Activated naive CD8-positive, alpha-beta T cell treated with anti-CD3 and anti-CD28 coated beads, Interleukin-2, amount 10 ng/mL, durations not matched to agents 7 days and 5 days (primary cell): Measurements from ENCODE around the gene TPRG1L. TPM values are rescaled to one million over a fixed set of nuclear protein-coding genes. Genes with fewer than 3 reads are reported as not detected.

ENCODE experiments used
- ATAC-seq: fragments of 150-1000 bp; cut with Tn5 transposase; one replicate; pipeline ENCODE4 v1.10.0; 2021; ENCODE audit warnings: low read depth, moderate library complexity
- POLR2A ChIA-PET: fragments of 350-600 bp; sonication (Branson Sonifier 250); formaldehyde crosslinking; loops from one replicate; lab custom pipeline; 2021; ENCODE audit warnings: antibody characterized with exemption; lab: Charles Lee
- DNase-seq: peaks from one replicate; pipeline ENCODE4 v3.0.0; 2021
- H3K27ac Mint-ChIP-seq: one replicate; pipeline ENCODE4 v1.8.0; 2022; ENCODE audit warnings: mild to moderate bottlenecking, mixed read lengths
- H3K27me3 Mint-ChIP-seq: one replicate; pipeline ENCODE4 v1.8.0; 2022; ENCODE audit warnings: mild to moderate bottlenecking, moderate library complexity, mixed read lengths
- H3K36me3 Mint-ChIP-seq: one replicate; pipeline ENCODE4 v1.8.0; 2021; ENCODE audit warnings: mild to moderate bottlenecking, mixed read lengths
- H3K4me1 Mint-ChIP-seq: one replicate; pipeline ENCODE4 v1.8.0; 2021; ENCODE audit warnings: mixed read lengths
- H3K4me3 Mint-ChIP-seq: one replicate; pipeline ENCODE4 v1.8.0; 2022; ENCODE audit warnings: mild to moderate bottlenecking, moderate library complexity, mixed read lengths
- H3K9me3 Mint-ChIP-seq: one replicate; pipeline ENCODE4 v1.8.0; 2021; ENCODE audit warnings: mixed read lengths
- total RNA-seq, 2 experiments: library from RNA; stranded (reverse); gene quantifications; one replicate each; pipeline ENCODE4 v1.2.3, GENCODE V29; 2021

Gene TPRG1L
- total RNA-seq, 2 experiments from 2014 or later: 23.8 to 29.4 TPM

GRCh38 chr1:3632298-3632697, 7.5 kb downstream of the TPRG1L start:
- peaks cover 1% of the 10 kb centered on the region for H3K4me1 Mint-ChIP-seq
- no peak overlapping the region for H3K27ac Mint-ChIP-seq
- H3K4me3 Mint-ChIP-seq: no peak overlapping the region
- DNase-seq (no peak), ATAC-seq (no peak)
- no peaks in the 10 kb centered on the region for H3K9me3 Mint-ChIP-seq
- H3K36me3 Mint-ChIP-seq: peaks cover 3% of the 10 kb centered on the region
- POLR2A ChIA-PET: no interaction called here
- no peaks in the 10 kb centered on the region for H3K27me3 Mint-ChIP-seq

- H3K4me3 Mint-ChIP-seq: no peak overlapping the region
- no peaks in the 10 kb centered on the region for H3K4me1 Mint-ChIP-seq
- POLR2A ChIA-PET: no interaction called here
- H3K9me3 Mint-ChIP-seq: no peaks in the 10 kb centered on the region
- H3K27me3 Mint-ChIP-seq: no peaks in the 10 kb centered on the region
- no peak for DNase-seq
- no peak for ATAC-seq
- H3K27ac Mint-ChIP-seq: no peak overlapping the region
- H3K36me3 Mint-ChIP-seq: peaks cover 3% of the 10 kb centered on the region
These were observed 8.0 kb downstream of the TPRG1L start for GRCh38 chr1:3632716-3633343.

DNA sequence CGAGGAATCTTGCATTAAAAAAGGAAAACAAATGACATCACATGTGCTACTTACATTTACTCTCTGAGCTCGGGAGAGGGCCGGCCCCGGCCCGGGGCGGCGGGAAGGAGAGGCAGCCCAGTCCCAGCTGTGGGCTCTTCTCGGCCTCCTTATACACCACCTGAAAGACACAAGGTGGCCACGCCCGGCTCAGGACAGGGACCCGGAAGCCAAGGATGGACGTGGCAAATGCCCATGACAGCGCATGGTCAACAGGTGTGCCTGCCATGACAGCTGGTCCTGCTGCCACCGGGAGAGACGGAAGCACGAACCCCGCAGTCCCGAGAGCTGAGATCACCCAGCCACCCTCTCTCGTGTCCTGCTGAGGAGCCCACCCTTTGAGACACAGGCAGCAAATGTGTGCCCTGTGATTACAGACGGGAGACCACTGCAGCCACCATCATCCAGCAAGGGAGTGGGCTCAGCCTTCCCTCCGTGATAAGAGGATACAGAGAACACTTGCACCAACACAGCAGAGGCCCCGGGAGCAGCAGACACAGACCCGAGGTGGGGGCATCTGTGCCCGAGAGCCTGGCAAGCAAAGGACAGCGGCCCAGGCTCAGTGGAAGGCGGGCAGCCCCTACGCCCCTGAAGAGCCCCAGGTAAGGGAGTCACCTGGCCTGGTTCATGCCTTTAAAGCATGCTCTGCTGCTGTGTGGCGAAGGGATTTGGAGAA, 8.7 kb downstream of the TPRG1L start:
- POLR2A ChIA-PET: no interaction called here
- ATAC-seq: no peak
- no peaks in the 10 kb centered on the region for H3K4me1 Mint-ChIP-seq
- H3K36me3 Mint-ChIP-seq: peaks cover 3% of the 10 kb centered on the region
- H3K4me3 Mint-ChIP-seq: no peak overlapping the region
- DNase-seq: no peak
- H3K9me3 Mint-ChIP-seq: no peaks in the 10 kb centered on the region
- H3K27me3 Mint-ChIP-seq: no peaks in the 10 kb centered on the region
- no peak overlapping the region for H3K27ac Mint-ChIP-seq

DNA sequence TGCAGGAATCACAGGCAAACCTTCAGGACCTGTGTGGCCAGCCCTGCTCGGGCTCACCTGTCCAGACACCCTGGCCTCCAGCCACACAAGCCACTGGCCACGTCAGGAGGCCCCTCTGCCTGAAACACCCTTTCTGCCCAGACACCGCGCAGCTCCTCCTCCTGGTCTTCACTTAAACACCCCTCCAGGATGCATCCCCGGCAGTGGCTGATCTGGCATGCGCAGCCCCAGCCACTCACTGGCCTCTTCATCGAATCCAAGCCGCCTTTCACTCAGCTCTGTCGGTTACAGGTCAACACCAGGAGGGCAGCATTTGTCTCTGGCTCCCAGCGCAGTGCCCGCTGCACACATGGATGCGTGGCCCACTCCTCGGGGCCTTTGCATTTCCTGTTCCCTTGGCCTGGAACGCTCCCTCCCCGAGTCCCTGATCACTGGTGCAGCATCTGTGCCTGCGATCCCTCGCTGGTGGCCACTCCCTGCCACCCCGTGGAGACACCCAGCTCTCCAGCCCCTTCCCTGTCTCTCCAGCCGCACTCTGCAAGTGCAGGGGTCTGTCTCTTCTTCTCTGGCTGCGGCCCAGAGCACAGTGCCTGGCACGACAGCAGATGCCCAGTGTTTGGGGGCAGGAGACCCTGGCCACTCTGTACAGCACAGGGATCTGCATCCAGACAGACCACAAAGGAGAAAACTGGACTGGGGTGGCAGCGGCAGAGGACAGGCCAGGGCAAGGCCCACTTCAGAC, 9.4 kb downstream of the TPRG1L start:
- Mint-ChIP-seq H3K4me3 (no peak overlapping the region), H3K9me3 (no peaks in the 10 kb centered on the region), H3K27me3 (no peaks in the 10 kb centered on the region), H3K36me3 (peaks cover 3% of the 10 kb centered on the region), H3K4me1 (no peaks in the 10 kb centered on the region), H3K27ac (peak overlapping the region; percentile 12)
- ATAC-seq: no peak
- no peak for DNase-seq
- POLR2A ChIA-PET: no interaction called here

DNA sequence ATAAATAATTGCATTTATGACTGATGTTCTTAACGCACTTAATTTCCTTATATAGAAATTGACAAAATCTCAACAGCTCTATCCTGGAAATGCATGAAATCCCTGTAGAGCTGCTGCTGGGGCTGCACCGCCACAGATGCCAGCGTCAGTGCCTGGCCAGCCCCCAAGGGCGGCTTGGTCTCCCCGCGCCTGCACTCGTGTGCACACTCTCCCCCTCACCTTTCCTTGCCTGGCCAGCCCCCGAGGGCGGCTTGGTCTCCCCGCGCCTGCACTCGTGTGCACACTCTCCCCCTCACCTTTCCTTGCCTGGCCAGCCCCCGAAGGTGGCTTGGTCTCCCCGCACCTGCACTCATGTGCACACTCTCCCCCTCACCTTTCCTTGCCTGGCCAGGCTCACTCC, 11.3 kb downstream of the TPRG1L start:
- Mint-ChIP-seq H3K27ac (no peak overlapping the region), H3K27me3 (no peaks in the 10 kb centered on the region)

DNA sequence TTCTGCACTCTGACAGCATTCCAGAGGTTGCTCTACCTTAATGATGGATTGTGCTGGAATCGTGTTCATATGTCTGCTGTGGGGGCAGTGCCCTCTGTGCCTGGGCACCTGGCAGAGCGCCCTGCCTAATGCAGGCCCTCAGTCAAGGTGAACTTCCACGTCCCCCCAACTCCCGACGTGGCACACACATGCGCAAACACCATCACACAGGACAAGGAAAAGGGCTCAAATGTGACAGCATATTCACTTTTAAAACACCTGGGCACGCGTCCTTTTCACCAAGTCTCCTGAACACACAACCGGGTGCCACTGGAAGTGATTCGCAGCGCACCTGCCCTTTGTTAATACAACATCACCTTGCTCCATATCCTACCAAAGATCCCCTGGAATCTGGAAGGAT, 11.7 kb downstream of the TPRG1L start:
- Mint-ChIP-seq H3K9me3 (no peaks in the 10 kb centered on the region), H3K4me1 (no peaks in the 10 kb centered on the region), H3K4me3 (no peak overlapping the region), H3K27me3 (no peaks in the 10 kb centered on the region), H3K27ac (no peak overlapping the region), H3K36me3 (peaks cover 3% of the 10 kb centered on the region)
- no peak for ATAC-seq
- DNase-seq: no peak
- POLR2A ChIA-PET: no interaction called here

More for the DNA sequence above, 11.3 kb downstream of the TPRG1L start:
- no peaks in the 10 kb centered on the region for H3K9me3 Mint-ChIP-seq
- peaks cover 3% of the 10 kb centered on the region for H3K36me3 Mint-ChIP-seq
- DNase-seq: no peak
- no peak overlapping the region for H3K4me3 Mint-ChIP-seq
- POLR2A ChIA-PET: no interaction called here
- no peaks in the 10 kb centered on the region for H3K4me1 Mint-ChIP-seq
- ATAC-seq: no peak

GRCh38 chr1:3638027-3638426, 13.2 kb downstream of the TPRG1L start:
- Mint-ChIP-seq H3K9me3 (no peaks in the 10 kb centered on the region), H3K4me1 (no peaks in the 10 kb centered on the region), H3K27me3 (no peaks in the 10 kb centered on the region), H3K27ac (no peak overlapping the region), H3K36me3 (peaks cover 3% of the 10 kb centered on the region), H3K4me3 (no peak overlapping the region)
- peak; percentile 19 for DNase-seq
- POLR2A ChIA-PET: no interaction called here
- no peak for ATAC-seq

GRCh38 chr1:3638676-3639075, 13.9 kb downstream of the TPRG1L start:
- peaks cover 3% of the 10 kb centered on the region for H3K36me3 Mint-ChIP-seq
- H3K9me3 Mint-ChIP-seq: no peaks in the 10 kb centered on the region
- ATAC-seq (no peak), DNase-seq (no peak)
- no peak overlapping the region for H3K27ac Mint-ChIP-seq
- no peaks in the 10 kb centered on the region for H3K4me1 Mint-ChIP-seq
- no peaks in the 10 kb centered on the region for H3K27me3 Mint-ChIP-seq
- POLR2A ChIA-PET: no interaction called here
- H3K4me3 Mint-ChIP-seq: no peak overlapping the region

GRCh38 chr1:3639397-3639911, 14.6 kb downstream of the TPRG1L start:
- Mint-ChIP-seq H3K36me3 (peaks cover 3% of the 10 kb centered on the region), H3K4me3 (no peak overlapping the region), H3K9me3 (no peaks in the 10 kb centered on the region), H3K27me3 (no peaks in the 10 kb centered on the region), H3K27ac (no peak overlapping the region), H3K4me1 (no peaks in the 10 kb centered on the region)
- POLR2A ChIA-PET: no interaction called here
- DNase-seq (no peak), ATAC-seq (no peak)

- Mint-ChIP-seq H3K4me1 (no peaks in the 10 kb centered on the region), H3K27me3 (no peaks in the 10 kb centered on the region), H3K4me3 (no peak overlapping the region), H3K27ac (no peak overlapping the region), H3K9me3 (no peaks in the 10 kb centered on the region), H3K36me3 (peaks cover 3% of the 10 kb centered on the region)
- ATAC-seq (no peak), DNase-seq (no peak)
- POLR2A ChIA-PET: no interaction called here
These were observed 15.5 kb downstream of the TPRG1L start for GRCh38 chr1:3640121-3640837.

DNA sequence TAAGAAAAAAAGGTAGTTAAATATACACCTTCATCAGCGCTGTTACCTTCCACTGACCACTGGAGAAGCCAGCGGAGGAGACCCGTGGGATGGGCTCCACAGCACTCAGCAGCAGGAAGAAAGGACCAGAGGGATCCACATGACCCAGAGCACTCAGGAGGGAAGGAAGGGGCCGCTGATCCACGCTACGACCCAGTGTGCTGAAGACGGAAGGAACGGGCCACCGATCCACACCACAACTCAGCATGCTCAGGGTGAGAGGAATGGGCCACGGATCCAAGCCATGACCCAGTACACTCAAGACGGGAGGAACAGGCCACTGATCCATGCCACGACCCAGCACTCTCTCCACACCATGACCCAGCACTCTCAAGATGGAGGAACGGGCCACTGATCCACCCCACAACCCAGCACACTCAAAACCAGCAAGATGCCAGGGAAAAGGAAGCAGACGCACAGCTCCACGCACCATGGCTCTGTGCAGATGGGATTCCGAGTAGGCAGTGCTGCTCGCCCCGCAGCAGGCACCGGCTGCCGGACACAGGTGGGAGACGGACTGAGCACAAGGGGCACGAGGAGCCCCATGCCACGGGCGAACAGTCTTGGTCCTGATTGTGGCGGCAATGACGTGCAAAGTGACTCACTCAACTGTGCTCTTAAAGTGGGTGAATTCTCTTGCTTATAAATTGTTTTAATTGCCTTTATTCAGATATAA, 16.4 kb downstream of the TPRG1L start:
- ATAC-seq: no peak

GRCh38 chr1:3641816-3642215, 17.0 kb downstream of the TPRG1L start:
- H3K4me3 Mint-ChIP-seq: no peak overlapping the region
- H3K27ac Mint-ChIP-seq: no peak overlapping the region
- no peak for DNase-seq
- no peaks in the 10 kb centered on the region for H3K9me3 Mint-ChIP-seq
- H3K27me3 Mint-ChIP-seq: no peaks in the 10 kb centered on the region
- POLR2A ChIA-PET: no interaction called here
- no peak for ATAC-seq
- no peaks in the 10 kb centered on the region for H3K4me1 Mint-ChIP-seq
- H3K36me3 Mint-ChIP-seq: peaks cover 4% of the 10 kb centered on the region

More for the DNA sequence above, 16.4 kb downstream of the TPRG1L start:
- Mint-ChIP-seq H3K4me1 (no peaks in the 10 kb centered on the region), H3K9me3 (no peaks in the 10 kb centered on the region), H3K27ac (no peak overlapping the region), H3K27me3 (no peaks in the 10 kb centered on the region), H3K36me3 (peaks cover 5% of the 10 kb centered on the region), H3K4me3 (no peak overlapping the region)
- POLR2A ChIA-PET: no interaction called here
- DNase-seq: no peak
